CD4-positive, alpha-beta T cell treated with Interferon gamma for 1 hour (primary cell): ENCODE measurements around the gene NPAS3.

ENCODE experiments used
- DNase-seq: peaks from one replicate; pipeline ENCODE4 v3.0.0-alpha.2; 2020

The NPAS3 gene

DNA sequence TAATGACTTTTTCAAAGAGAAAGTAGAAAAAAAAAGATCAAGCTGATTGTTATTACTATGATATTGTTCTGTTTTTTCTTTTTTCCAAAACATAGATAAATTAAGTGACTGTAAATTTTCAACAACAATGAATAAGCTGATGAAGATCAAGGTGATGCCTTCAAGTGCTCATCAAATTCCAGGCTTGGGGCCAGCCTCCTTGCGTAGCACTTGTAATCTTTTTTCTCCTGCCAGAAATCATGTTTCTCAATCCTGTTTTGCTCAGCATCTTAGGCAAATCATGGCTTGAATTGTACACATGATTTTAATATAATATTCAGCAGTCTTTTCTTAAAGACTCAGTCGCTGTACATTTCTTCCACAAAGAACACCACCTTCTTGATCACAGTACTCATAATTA is 333.2 kb downstream of the NPAS3 start:
- DNase-seq = no peak

DNA sequence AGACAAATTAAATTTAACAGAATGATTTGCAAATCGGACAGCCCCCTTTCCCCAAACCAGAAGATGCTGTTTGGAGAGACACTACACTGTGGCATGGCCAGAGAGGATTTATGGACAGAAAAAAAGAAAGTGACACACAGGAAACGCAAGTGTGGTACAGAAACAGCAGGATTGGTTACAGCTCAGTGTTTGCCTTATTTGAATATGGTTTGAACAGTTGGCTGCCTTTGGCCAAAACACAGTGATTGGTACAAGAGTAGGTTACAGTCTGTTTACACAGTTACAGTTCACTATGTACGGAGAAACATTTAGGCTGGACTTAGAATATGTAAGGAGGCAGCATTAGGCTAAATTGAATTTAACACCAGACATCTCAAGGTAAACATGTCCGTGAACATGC is 335.3 kb downstream of the NPAS3 start:
- DNase-seq = no peak

DNA sequence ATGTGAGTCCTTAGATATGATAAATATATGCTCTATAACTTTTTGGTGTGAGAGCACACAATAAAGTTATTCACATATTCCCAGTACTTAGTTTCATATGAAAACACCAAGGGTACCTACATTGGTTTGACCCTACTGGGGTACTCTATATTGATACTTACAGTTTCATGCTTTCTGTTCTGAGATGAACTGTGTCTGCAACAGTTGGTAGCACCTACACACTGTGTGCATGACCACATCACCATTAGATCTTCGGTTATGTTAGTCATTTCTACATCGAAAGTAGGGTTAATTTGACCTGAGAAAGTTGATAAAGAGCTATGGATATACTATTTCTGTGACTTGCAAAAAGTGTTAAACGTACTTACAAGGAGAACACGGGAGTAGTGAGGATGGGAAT is 337.2 kb downstream of the NPAS3 start:
- no peak for DNase-seq

DNA sequence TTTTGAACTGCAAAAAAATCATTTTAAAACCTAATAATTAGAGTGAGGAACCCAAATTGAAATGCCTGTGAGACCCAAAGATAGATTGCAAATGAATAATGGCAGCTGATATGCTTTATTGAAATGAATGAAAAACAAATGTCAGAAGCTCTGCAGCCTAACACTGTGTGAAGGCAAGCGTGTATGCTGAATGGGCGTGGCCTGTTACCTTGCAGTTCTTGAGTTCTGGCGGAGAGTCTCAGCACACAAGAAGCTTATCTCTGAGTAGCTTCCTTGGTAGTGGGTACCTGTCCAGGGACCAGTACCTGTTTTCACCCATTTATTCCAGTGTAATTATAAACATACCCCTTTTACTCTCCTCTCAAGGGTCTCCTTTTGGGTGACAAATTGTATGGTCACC is 341.2 kb downstream of the NPAS3 start:
- DNase-seq = no peak

DNA sequence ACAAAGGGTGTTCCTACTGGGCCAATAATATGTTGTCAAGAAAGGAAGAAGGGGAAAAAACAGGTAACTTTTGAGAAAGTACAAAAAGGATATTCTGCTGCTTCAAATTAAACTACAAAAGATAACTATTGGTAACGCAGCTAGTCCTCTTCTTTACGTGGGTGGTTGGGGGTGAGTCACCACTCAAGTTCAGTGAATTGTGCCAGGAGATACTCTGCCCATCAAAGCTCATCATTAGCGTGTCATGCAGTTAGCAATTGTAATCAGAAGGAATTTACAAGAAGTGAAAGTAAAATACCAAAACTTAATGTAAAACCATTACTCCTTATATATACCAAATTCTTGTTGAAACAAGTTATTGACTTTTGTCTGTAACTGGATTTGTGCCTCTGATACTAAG is 342.0 kb downstream of the NPAS3 start:
- DNase-seq = no peak

DNA sequence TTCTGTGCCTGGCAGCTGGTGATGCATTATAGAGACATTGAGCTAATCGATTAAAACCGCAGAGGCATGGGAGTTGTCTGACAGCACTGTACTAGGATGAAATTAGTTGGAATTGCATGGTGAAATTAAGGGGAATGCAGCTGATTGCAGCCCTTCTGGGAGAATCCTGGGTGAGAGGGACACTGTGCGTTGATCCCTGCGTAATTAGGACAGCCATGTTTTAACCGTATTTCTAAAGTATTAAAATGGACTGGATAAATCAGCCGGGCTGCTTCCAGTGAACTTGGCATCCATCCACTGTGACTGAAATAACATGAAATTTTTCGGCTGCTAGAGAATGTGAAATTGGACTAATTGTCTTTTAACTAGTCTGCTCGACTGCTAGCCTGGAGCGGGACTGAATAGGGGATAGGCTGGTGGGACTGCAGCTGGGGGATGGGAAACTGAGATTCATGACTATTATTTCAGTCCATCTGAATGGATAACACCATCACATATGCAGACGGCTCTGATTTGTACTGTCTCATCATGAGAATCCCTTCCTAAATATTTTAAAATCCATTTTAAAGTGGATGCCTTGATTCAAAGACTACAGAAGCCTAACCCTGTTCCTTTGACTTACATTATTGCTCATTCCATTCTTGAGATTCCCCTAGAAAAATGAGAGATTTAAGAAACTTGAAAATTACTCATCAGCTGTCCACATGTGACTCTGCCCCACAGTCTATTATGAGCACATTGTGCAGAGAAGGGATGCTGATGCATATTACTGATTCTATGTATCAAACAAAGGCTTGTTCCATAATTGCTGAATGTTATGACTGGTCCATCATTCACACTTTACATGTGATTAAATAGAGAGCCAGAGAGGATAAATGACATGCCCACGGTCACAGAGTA is 343.9 kb downstream of the NPAS3 start:
- no peak for DNase-seq

DNA sequence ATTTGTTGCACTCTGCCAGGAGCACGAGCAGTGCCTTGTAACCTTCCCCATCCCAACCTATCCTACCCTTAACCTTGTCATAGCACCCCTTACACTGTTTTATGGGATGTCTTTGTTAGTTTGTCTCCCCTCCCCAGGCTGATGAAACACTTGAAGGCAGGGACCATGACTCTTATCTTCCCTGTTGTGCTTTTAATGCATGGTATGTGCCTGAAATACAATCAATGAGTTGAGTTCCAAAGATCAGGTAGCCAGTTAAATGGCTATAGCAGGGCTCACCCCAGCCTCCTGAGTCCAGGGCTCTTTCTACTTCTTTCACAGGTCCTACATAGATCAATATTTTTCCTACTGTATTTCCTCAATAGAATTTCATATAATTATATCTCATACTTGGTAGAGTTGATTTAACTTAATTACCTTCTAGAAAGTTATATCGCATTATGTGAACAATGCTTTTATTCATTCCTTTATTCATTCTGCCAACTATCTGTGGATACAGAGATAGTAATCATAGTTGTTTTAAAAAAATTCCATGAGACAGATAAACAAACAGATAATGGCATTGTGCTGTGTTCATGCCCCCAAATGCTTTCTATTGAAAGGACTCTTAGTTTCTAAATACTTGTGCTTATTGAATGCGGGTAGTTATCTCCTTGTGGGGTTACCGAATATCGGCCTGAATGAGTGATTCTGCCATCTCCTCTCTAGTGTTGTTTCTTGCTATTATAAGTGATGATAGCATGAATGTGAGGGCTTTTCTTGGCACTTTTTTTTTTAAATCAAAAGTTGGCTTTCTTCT is 347.4 kb downstream of the NPAS3 start:
- no peak for DNase-seq

DNA sequence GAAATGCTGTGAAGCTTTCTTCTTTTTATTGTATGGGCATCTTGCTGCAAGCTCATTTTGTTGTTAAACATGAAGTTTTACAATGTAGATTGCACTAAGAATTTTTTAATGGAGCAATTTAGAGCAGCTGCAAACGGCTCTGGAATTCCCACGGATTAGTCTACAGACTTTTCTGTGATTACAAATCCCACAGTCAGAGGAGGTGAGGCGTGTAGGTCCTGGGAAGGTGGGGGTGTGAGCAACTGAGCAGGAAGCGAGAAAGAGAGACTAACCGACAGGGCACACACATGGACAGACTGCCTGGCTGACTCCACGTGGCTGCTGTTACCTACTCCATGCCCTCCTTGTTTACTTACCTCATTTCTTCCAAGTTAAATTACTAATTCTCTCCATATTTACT is 348.5 kb downstream of the NPAS3 start:
- no peak for DNase-seq

DNA sequence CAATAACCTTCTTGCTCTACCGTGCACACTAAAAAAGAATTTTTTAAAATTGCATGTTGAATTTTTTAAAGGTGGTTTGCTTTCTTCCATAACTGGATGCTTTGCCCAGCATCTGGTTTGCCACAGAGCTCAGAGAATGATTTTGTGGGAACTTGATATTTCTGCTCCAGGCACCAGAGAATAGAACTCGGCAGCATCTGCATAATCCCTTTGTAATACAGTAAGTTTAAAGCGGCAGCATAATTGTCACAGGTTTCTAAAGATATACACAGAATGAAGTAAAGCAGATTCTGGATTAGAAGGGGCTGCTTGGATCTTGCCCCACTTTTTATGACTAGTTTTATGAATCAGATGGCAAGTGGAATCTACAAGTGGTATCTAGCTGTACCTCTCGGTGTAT is 352.0 kb downstream of the NPAS3 start:
- DNase-seq = no peak

DNA sequence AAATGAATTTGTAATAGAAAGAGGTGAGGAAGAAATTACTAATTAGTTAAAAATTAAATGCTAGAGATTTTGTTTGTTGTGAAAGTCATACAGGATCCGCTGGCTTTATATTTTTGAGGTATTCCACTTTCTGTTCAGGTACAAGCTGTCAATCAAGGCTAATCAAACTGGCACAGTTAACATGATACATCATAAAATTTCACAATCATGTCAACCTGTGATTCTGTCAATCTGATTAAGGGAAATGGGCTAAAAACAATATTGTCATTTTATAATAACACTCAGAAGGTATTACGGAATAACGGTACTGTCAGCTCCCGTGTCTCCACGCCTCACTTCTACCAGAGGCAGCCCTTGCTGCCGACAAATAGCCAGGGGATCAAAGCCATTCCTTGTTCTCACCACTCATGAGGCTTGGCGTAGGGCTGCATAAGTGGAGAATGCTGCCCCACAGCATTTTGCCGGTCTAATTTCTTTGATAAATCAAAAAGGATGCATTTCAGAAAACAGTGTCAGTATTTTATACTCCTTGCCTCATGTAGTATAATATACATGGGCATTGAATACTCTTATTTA is 352.9 kb downstream of the NPAS3 start:
- DNase-seq = no peak

DNA sequence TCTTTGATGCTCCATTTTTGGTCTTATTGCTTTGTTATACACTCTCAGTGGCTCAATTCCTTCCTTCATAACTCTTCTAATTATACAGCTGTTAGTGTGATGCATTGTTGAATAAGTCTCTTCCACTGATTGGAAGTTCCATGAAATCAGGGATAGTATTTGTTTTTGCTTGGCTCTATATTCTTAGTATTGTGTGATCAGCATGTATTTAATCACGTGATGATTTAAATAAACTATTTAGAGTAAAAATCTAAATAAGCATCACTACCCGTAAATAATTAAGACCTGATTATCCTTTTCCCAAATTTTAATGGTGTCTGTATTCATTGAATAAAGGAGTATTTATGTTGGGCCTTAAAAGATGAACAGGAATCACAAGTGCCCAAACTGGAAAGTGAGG is 355.7 kb downstream of the NPAS3 start:
- no peak for DNase-seq

DNA sequence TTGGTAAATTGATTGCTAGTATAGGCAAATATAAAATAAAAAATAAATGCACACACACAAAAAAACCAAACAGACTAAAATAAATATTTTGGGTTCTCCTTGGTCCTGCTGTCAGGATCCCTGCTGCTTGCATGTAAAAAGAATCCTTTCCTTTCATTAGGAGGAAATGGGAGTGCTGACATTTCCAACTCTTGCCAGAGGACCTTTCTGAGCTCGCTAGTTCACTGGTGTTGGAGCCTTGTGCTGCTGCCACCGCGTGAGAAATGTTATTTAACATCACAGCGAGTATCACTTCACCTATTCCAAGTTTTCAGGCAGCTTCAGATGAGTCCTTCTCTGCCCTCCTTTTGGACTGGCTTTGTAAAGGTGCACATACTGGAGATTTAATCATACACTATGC is 358.9 kb downstream of the NPAS3 start:
- no peak for DNase-seq

DNA sequence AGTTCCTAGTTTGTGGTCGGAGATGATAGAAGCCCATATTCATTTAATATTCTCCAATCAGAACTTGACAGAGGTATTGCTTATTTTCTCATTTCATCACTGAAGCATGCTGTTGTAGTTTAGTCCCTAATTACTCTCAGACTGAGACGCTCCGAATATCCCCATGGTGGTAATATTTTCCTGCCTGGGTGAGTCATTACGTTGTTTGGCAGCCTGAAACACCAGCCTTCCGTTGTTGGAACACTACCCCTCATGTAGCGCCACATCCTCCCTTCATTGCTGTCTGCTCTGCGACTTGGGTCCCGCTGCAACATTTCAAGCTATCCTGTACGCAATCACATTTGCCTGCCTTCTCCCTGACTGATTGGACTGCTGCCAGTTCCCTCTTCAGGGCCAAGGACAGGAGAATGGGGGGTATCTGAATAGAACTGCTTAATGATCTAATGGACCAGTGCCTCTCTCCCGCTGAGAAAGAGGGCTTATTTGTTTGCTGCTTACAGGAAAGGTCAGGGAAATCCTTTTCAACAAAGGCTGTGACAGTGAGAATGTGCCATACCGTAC is 369.1 kb downstream of the NPAS3 start:
- DNase-seq = no peak

DNA sequence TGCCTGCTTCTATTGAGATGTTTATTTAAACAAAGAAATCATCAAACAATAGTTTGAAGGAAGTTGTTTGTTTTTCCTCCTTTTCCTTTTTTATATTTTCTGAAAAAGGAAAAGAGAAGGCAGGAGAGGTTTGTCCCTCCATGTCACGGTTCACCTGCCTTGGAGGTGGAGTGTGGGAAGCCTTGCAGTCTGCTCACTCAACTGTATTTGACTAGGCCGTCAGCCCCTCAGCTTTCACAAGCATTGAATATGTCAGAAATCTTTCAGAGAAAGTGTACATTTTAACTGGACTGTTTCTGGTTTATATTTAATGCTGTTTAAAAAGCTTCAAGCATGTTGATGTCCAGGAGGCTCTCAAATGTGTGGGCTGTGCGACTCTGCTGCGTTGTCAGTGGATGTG is 370.4 kb downstream of the NPAS3 start:
- no peak for DNase-seq

DNA sequence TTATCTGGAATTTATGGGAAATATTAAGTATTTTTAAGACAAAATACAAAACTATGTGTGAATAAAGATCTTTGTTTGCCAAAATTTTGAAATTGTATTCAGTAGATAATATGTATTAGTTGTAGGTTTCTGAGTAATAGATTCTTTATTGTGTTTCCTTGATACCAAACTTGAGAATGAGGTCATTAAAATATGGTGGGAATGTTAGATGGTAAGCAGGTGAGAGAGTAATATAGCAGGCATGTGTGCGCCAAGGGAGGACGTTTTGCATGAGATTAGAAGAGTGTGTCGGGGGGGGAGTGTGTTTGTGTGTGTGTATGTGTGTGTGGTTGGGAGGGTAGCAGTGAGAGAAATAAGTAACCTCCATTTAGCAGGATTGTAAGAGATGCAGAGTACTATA is 376.5 kb downstream of the NPAS3 start:
- no peak for DNase-seq

DNA sequence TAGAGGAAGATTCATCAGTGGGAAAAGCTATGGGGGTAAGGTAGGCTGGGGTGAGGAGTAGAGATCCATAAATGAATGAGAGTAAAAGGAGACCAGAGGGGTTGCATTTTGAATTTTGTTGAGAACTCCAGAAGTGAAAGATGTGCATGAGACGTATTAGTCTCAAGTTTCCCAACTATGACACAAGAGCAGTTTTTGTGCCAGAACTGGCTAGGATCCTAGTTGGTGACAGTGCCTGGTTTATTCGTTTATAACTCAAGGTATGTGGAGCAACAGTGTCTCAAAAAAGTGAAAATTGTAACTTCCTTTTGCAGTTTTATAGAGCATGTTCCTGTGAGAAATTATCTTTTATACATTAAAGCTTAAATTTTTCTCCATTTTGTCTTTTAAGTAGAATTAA is 377.0 kb downstream of the NPAS3 start:
- DNase-seq = no peak

DNA sequence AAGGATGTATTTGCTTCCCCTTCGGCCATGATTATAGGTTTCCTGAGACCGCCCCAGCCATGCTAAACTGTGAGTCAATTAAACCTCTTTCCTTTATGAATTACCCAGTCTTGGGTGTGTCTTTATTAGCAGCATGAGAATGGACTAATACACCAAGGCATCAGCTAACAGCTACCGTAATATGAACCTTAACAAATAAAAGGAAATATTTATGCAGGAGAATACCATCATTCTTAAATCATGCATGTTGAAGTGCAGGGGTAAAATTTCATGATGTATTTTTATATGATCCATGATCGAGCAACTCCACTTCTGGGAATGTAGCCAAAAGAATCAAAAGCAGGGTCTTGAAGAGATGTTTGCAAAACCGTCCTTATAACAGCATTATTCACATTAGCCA is 379.0 kb downstream of the NPAS3 start:
- no peak for DNase-seq

DNA sequence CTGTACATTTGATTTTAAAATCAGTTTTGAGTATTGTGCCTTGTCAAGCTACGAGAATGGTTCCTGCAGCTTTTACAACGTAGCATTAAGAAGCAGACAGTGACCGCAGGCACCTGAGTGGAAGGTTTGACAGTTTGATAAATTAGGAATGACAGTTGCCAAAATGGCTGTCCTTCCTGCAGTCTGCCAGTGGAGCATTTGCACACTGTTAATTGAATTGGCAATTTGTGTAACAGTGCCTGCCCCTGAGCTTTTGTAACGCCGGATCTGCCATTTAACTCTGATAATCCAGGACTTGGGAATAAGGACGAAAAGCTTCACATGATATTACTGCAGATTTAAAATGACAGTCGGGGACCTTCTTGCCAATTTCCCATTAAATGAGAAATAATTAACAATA is 385.3 kb downstream of the NPAS3 start:
- DNase-seq = no peak

DNA sequence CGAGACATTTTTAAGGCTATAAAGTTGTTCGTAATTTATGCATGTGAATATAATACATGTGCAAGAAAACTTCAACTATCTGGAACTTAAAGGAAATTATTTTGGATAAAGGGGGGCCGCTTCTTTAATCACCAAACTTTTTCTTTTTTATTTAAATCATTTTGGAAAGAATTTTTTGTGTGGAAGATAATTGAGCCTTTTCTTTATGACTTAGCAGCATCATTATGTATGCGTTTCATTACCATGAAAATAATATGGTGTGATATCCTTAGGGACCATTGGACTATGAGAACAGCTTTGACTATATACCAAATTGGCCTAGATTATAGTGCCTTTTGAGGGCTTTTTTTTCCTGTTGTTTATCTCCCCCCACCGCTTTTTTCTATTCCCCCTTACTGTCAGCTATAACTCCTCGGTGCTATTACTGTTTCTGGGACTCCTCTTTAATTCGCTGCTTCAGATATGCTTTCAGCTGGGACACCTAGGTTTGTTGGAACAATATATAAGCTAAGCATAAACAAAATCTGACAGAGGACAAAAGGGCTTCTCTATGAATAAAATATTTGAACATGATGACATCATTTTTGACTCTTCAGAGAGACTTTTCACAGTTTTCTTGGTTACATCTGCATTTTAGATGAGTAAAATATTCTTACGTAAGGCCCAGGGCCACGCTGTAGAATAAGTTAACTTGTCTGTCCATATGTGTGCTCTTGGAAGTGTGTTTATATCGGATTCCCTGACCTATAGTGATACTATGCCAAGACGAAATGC is 392.7 kb downstream of the NPAS3 start:
- no peak for DNase-seq

DNA sequence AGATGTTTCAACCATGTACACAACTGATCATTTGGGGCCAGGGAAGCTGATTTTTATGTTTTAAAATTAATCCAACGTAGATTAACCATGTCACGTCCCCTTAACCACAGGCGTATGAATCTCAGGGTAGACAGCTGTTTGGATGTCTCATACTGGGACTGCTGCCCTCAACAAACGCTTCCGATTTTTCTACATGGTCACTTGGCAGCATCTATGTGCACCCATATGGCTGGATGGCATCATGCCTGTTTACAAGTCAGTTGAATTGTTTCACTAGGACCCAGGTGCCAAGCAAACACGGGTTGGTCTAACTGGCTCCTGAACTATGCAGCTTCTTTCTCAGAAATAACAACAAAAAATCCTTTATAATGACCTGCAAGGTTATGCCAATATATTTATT is 393.8 kb downstream of the NPAS3 start:
- no peak for DNase-seq

DNA sequence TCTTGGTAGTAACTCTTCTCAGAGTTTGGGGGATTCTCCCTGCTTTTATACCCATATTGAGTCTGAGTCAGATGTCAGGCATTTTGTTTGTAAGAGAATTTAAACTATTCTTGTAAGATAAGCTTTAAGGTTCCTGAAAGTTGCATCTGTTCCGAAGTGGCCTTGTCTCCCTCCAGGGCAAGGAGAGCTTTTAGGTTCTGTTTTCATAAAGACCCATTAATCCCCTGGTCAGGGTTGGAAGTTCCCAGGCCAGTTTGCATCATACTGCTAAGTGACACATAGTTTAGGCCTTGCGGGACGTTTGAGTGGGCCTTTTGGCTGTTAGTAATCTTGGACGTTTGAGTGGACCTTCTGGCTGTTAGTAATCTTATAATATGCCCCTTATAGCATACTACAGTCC is 396.7 kb downstream of the NPAS3 start:
- DNase-seq = no peak

DNA sequence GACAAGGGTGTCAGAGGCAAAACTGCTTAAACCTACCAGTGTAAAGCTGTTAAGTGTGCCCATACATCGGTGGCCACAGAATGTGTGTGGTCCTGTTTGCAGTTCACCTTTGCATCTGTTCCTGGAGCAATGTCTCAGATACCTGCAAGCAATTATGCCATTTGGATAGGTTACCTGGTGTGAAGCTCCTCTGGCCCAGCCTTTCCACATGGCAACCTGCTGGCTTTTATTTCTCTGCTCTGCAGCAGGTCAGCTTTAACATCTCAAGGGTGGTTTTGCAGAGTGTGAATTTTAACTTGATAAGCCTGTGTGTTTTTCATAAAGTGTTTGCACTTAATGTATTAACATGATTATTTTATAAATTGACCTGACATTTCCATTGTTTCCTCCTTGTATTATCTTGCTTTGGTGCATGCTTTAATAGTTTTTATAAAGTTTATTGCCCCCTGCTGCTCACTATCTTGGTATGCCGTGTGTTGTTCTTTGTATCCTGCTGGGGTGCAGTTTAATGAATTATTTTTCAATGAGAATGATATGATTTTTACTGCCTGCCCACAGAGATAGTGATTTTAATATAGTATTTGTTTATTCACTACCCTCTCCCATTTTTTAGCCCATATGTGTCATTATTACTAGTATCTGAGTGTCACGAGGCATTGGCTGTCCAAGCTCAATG is 403.8 kb downstream of the NPAS3 start:
- no peak for DNase-seq
